ENCODE data around the gene LTA. TPM values are rescaled to one million over a fixed set of nuclear protein-coding genes. Genes with fewer than 3 reads are reported as not detected.

Gene LTA
- total and polyA plus RNA-seq, 4 donors = 0.05 TPM; not detected in 3

DNA sequence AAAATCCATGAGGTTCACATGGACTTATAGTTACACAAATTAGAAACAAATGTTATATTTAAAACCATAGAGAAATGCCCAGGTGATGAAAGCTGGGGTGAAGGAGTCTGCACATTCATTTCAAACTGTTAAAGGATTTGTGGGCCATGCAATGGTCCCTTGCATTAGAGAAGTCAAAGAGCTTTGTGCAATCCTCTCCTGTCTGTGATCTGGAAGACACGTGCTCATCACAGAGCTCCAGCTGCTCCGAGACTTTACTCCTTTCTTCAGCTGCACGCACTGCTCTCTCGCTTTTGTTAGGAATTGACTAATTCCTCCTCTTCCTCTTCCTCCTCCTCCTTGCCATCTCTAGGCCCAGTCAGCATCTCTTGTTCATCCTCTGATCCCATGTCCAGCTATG lies 38.9 kb downstream of the LTA start:
- WGBS = 90% methylated on average over 4 of the region's 4 CpGs
- H3K27me3 ChIP-seq (ENCODE audit: control insufficient read depth in 4 of 4, insufficient read depth in 4 of 4, low read length in 3 of 4) = no peaks in the 10 kb centered on the region
- H3K4me3 ChIP-seq (ENCODE audit: low read depth in 1 of 3, low read length in 3 of 3) = no peak overlapping the region
- TF ChIP-seq GABPA (IDR thresholded peaks at IDR 0.05 in 1 of 2, conservative IDR thresholded peaks at IDR 0.05 in 1 of 2) (no peak), REST (IDR thresholded peaks at IDR 0.05) (no peak), YY1 (IDR thresholded peaks at IDR 0.05) (no peak), TAF1 (conservative IDR thresholded peaks at IDR 0.05) (no peak), HNF4G (IDR thresholded peaks at IDR 0.05) (no peak), ATF3 (IDR thresholded peaks at IDR 0.05) (no peak), FOXA1 (IDR thresholded peaks at IDR 0.05) (no peak), EGR1 (IDR thresholded peaks at IDR 0.05; ENCODE audit: low read depth in 2 of 2) (no peak)
- H3K36me3 ChIP-seq (ENCODE audit: control insufficient read depth in 4 of 4, insufficient read depth in 3 of 4, low read depth in 1 of 4, low read length in 3 of 4) = no peaks in the 10 kb centered on the region
- no peaks in the 10 kb centered on the region for H3K9me3 ChIP-seq (ENCODE audit: control insufficient read depth in 4 of 4, low read length in 3 of 4)
- no peak for DNase-seq (ENCODE audit: low spot score)
- H3K4me1 ChIP-seq (ENCODE audit: control insufficient read depth in 4 of 4, insufficient read depth in 4 of 4, low read length in 3 of 4) = peaks cover 3 to 16% (median 12%) of the 10 kb centered on the region in 4 donors
- H3K9ac ChIP-seq (ENCODE audit: low read depth in 1 of 2, low read length in 2 of 2) = no peak overlapping the region
- H3K27ac ChIP-seq (ENCODE audit: low read depth in 1 of 2, low read length in 2 of 2) = no peak overlapping the region

- no peak overlapping the region for H3K4me3 ChIP-seq (ENCODE audit: low read depth in 1 of 3, low read length in 3 of 3)
- 76% methylated on average over 8 of the region's 8 CpGs for WGBS
- H3K36me3 ChIP-seq (ENCODE audit: control insufficient read depth in 4 of 4, insufficient read depth in 3 of 4, low read depth in 1 of 4, low read length in 3 of 4) = no peaks in the 10 kb centered on the region
- no peak for TF ChIP-seq TAF1 (conservative IDR thresholded peaks at IDR 0.05)
- TF ChIP-seq YY1 (IDR thresholded peaks at IDR 0.05) = no peak
- TF ChIP-seq HNF4A (conservative IDR thresholded peaks at IDR 0.05) = no peak
- TF ChIP-seq, protein P1, sequence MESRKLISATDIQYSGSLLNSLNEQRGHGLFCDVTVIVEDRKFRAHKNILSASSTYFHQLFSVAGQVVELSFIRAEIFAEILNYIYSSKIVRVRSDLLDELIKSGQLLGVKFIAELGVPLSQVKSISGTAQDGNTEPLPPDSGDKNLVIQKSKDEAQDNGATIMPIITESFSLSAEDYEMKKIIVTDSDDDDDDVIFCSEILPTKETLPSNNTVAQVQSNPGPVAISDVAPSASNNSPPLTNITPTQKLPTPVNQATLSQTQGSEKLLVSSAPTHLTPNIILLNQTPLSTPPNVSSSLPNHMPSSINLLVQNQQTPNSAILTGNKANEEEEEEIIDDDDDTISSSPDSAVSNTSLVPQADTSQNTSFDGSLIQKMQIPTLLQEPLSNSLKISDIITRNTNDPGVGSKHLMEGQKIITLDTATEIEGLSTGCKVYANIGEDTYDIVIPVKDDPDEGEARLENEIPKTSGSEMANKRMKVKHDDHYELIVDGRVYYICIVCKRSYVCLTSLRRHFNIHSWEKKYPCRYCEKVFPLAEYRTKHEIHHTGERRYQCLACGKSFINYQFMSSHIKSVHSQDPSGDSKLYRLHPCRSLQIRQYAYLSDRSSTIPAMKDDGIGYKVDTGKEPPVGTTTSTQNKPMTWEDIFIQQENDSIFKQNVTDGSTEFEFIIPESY (IDR thresholded peaks at IDR 0.05) = no peak
- TF ChIP-seq JUND (IDR thresholded peaks at IDR 0.05) = no peak
- no peak for TF ChIP-seq ATF3 (IDR thresholded peaks at IDR 0.05)
- no peak for TF ChIP-seq SP1 (IDR thresholded peaks at IDR 0.05)
- no peak overlapping the region for H3K9ac ChIP-seq (ENCODE audit: low read depth in 1 of 2, low read length in 2 of 2)
- H3K9me3 ChIP-seq (ENCODE audit: control insufficient read depth in 4 of 4, low read length in 3 of 4) = no peaks in the 10 kb centered on the region
- H3K4me1 ChIP-seq (ENCODE audit: control insufficient read depth in 4 of 4, insufficient read depth in 4 of 4, low read length in 3 of 4) = peaks cover 3 to 16% (median 12%) of the 10 kb centered on the region in 4 donors
- no peaks in the 10 kb centered on the region for H3K27me3 ChIP-seq (ENCODE audit: control insufficient read depth in 4 of 4, insufficient read depth in 4 of 4, low read length in 3 of 4)
- H3K27ac ChIP-seq (ENCODE audit: low read depth in 1 of 2, low read length in 2 of 2) = no peak overlapping the region
- DNase-seq (ENCODE audit: low spot score) = no peak
These were observed 42.1 kb downstream of the LTA start for GRCh38 chr6:31614075-31614619.

All from liver (tissue), 9 donors.